Right cardiac atrium (tissue), 5 donors: Measurements from ENCODE around the gene SIGMAR1. TPM values are rescaled to one million over a fixed set of nuclear protein-coding genes. Genes with fewer than 3 reads are reported as not detected.

Experiments used
- ATAC-seq, 2 donors: fragments of 200-7000 bp; cut with Tn5 transposase; one replicate each; pipeline versions ENCODE4 v1.8.0 to v1.9.1; 2020; ENCODE audit warnings: moderate library complexity in 2 of 2, mild to moderate bottlenecking in 1 of 2
- DNase-seq, 3 donors: peaks; one replicate each; pipeline ENCODE4 v3.0.0-alpha.2; 2020
- H3K27ac ChIP-seq: one replicate; pipeline ENCODE4 v1.5.1; 2013; ENCODE audit warnings: mild to moderate bottlenecking, low read length, control low read depth, moderate library complexity
- H3K27me3 ChIP-seq: one replicate; pipeline ENCODE4 v1.6.1; 2013; ENCODE audit not compliant: control insufficient read depth, insufficient read depth
- H3K4me1 ChIP-seq: one replicate; pipeline ENCODE4 v1.6.1; 2013; ENCODE audit warnings: low read length; ENCODE audit not compliant: control insufficient read depth, insufficient read depth
- H3K4me3 ChIP-seq: one replicate; pipeline ENCODE4 v1.5.1; 2013; ENCODE audit warnings: low read length, control low read depth
- H3K9me3 ChIP-seq: one replicate; pipeline ENCODE4 v1.6.1; 2013; ENCODE audit warnings: low read length; ENCODE audit not compliant: control insufficient read depth
- WGBS: extraction: QIAGEN DNeasy Blood & Tissue Kit; methylation state at CpG from one replicate; pipeline ENCODE4 v1.1.7; 2013; 5-methylcytosine and 5-hydroxymethylcytosine counted together
- intact Hi-C, 4 donors: fragments of 100-400 bp; cut with DNase I; formaldehyde crosslinking; loops; one replicate each; pipeline versions ENCODE4 v1.11.0 to v1.14.0; 2022 to 2023
- polyA plus RNA-seq: library from polyadenylated mRNA; stranded (reverse); fragments of 200-250 nt; gene quantifications from one replicate; pipeline ENCODE4 v1.2.3, GENCODE V29; 2013
- total RNA-seq, 4 donors: library from RNA; stranded (reverse); fragmentation: NEBNext Ultra II Directional; extraction: Animal tissue kit (Norgen Biotek cat#: 25700); gene quantifications; one replicate each; pipeline ENCODE4 v1.2.1, GENCODE V29; 2021
- donor health status: healthy with polysubstance abuse.
- donor health status: DM: no; HTN: yes; CAD: no.
- donor health status: DM: no; HTN: no; CAD: no.
- donor health status: DM: no; HTN: yes; CAD: no; lungs with severe emphysema.
- donor health status: DM: yes; HTN: yes; CAD: no.

Gene SIGMAR1
- total and polyA plus RNA-seq, 5 donors = 28.6 to 37.2 (median 35.8) TPM

DNA sequence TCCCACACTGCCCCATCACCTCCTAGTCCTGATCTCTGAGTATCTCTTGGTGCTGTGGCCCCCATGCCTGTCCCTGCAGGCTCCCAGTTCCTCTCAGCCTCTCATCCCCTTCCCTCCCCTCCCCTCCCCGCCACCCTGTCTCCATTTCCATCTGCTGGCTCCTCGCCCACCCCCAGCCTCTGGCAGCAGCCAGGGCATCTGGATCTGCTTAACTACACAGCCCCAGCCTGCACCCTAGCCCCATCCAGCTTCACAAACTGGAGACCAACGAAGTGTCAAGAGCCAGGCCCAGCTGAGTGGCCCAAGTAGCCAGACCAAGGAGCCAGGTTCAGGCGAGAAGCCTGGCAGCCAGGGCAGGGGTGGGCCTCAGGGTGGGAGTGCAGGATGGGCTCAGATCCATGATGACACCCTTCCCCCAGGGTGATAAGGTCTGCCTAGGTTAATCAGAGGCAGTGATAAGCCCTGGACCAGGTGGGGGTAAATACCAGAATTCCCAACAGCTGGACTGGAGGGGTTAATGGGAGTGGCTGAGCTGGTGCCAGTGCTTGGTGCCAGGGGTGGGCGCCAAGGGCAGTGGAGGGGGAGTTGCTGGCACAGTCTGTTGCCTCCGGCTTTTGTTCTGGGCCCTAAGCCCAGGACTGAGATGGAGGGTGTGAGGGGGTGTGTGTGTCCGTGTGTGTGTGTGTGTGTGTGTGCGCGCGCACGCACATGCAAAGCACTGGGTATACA lies 16.9 kb upstream of the SIGMAR1 start:
- ATAC-seq (peak; percentile 53 to 66), DNase-seq (peak; percentile 81 to 95 (median 95))
- Histone ChIP-seq H3K4me3 (no peak overlapping the region), H3K27ac (peak overlapping the region; percentile 79), H3K27me3 (no peaks in the 10 kb centered on the region), H3K4me1 (peaks cover 20% of the 10 kb centered on the region), H3K9me3 (no peaks in the 10 kb centered on the region)
- intact Hi-C loops = no loop called here
- 21% methylated on average over 11 of the region's 11 CpGs for WGBS

DNA sequence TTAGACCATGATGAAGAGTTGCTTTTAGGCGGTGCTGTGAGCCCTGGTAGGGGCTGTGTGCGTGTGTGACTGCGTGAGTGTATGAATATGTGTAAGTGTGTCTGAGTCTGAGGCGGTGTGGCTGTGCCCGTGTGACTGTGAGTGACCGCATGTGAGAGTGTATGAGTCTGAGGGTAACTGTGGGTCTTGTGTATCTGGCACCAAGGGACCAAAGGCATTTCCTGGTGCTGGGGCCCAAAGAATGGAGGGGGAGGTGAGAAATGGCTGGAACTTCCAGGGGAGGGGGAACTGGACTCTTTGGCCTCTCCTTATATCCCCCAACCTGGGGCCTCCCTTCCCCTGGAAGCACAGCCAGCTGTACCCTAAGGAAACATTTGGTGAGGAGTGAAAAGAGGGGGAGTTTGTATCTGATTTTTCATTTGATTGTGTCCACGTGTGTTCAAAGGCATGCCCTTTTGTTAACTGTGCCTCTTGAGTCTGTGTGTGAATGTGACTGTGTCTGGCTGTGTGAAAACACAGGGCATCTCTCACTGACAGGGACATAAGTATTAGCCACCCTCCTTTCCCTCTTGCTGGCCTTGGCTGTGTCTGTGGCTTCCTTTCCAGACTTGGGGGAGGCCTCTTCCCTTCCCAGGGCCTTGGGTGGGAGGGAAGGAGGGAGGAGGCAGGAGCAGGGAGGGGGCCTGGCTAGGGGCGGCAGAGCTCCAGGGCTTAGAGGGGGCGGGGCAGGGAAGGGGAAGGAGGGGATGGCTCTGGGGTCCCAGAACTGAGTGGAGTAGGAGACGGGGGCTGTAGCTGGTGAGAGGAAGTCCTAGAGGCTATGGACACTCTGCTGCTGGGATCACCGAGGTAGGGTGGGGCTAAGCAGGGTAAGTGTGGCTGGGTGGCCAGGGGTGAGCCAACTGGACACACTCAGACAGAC lies 15.8 kb upstream of the SIGMAR1 start:
- no peaks in the 10 kb centered on the region for H3K9me3 ChIP-seq
- peak overlapping the region; percentile 12 for H3K4me3 ChIP-seq
- H3K27ac ChIP-seq = peak overlapping the region; percentile 79
- H3K4me1 ChIP-seq = peaks cover 22% of the 10 kb centered on the region
- no peaks in the 10 kb centered on the region for H3K27me3 ChIP-seq
- intact Hi-C loops = no loop called here
- WGBS = 21% methylated on average over 11 of the region's 11 CpGs
- ATAC-seq (peak; percentile 6 to 24), DNase-seq (peak in 2 of 3 donors; percentile 83 to 87)

DNA sequence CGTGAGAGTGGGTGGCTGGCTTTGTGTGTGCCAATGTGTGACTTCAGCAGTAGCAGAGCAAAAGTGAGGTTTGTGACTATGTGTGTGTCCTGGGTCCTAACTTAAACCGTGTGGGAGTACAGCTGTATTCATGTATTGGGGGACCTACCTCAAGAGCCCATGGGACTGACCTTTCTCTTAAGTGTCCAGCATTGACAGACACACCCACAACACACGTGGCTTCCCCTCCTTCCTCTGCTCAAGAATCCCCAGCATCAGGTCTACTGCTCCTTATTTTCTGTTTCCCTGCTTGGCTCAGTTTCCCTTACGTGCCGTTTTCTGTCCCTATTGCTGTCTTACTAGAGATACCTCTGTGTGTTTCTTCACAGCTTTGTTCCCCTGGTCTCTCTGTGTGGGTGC lies 15.0 kb upstream of the SIGMAR1 start:
- peaks cover 25% of the 10 kb centered on the region for H3K4me1 ChIP-seq
- ATAC-seq = no peak
- H3K4me3 ChIP-seq = peak overlapping the region; percentile 12
- no peaks in the 10 kb centered on the region for H3K9me3 ChIP-seq
- intact Hi-C loops = no loop called here
- WGBS = 13% methylated on average over 5 of the region's 5 CpGs
- H3K27me3 ChIP-seq = no peaks in the 10 kb centered on the region
- peak overlapping the region; percentile 79 for H3K27ac ChIP-seq
- peak in 2 of 3 donors; percentile 42 to 49 for DNase-seq

DNA sequence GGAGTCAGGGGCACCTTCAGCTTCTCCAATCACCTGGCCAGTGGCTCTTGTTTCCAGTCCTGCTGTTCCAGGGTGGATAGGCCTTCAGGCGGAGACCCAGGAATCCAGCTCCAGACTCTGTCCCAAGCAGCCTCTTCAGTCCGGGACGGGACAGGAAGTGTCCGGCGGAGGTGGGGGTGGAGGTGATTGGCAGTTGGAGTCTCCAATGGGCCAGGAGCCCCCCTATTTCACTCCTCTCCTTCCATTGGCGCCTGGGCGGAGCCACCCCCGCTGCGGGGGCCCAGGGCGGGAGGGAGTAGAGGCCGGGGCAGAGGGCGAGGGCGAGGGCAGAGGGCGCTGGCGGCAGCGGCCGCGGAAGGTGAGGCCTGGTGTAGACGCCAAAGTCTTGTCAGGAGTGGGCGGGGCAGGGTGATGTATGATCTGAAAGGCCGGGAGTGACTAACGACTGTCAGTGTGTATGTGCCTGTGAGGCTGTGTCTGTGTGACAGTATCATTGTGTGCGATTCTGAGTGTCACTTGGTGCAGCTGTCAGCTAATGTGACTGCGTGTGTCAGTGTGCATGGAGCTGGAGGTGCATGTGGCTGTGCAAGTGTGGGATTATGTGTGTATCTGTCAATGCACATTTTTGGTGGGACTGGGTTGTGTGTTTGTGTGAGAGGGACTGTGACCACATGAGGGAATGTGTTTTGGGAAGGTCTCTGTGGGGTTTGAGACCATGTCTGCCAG lies 14.5 kb upstream of the SIGMAR1 start, which contains the start of gene IL11RA:
IL11RA (plus strand) TSS at position 310 of the 726 bp plus-strand sequence. CDS start 3,033 bp downstream, outside the sequence.
- intact Hi-C loops = no loop called here
- ATAC-seq (peak; percentile 82 to 87), DNase-seq (peak; percentile 92 to 96 (median 95))
- Histone ChIP-seq H3K4me3 (peak within 1 kb of the TSS; percentile 12), H3K27ac (peak within 1 kb of the TSS; percentile 79), H3K4me1 (peaks cover 28% of the 10 kb centered on the region), H3K27me3 (no peaks in the 10 kb centered on the region), H3K9me3 (no peaks in the 10 kb centered on the region)
- WGBS = 7% methylated on average over 24 of the region's 24 CpGs

DNA sequence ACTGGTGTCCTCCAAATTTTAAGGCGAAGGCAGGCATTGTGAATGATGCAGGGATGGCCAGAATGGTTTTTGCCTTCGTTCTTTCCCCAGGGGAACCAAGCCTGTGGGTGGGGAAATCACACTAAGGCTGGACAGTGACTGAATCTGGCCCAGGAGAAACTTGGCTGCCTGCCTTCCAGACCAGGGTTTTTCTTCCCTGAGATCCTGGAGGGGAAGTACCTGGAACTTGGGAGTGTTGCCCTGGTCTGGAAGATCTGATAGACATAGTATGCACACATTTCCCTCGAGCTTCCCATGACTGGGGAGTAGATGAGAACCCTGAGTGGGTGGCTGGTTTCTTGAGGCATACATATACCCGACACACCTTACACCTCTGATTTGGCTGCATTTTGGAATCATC lies 13.7 kb upstream of the SIGMAR1 start:
- WGBS = 30% methylated on average over 4 of the region's 4 CpGs
- Histone ChIP-seq H3K4me1 (peaks cover 28% of the 10 kb centered on the region), H3K27me3 (no peaks in the 10 kb centered on the region), H3K4me3 (peak overlapping the region; percentile 12), H3K9me3 (no peaks in the 10 kb centered on the region), H3K27ac (peak overlapping the region; percentile 79)
- no peak for ATAC-seq
- DNase-seq = peak; percentile 54 to 79 (median 61)
- intact Hi-C loops = no loop called here

DNA sequence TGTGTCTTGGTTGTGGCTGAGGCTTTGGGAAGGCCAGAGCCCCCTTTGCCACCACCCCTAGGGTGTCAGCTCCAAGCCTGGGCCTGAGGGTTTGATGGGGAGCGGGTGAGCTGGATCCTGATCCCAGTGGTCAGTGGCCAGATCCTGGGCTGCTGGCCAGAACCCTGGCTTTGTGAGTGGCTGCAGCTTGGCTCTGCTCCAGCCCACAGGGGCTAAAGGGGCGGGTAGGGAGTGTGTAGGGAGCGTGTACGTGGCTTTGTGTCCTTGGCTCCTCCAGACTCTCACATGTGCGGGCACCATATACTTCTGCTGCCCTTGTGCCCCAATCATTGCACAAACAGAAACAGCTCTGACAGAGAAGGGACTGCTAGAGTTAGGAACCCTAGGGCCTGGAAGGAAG lies 13.2 kb upstream of the SIGMAR1 start:
- H3K4me1 ChIP-seq = peaks cover 28% of the 10 kb centered on the region
- intact Hi-C loops = no loop called here

DNA sequence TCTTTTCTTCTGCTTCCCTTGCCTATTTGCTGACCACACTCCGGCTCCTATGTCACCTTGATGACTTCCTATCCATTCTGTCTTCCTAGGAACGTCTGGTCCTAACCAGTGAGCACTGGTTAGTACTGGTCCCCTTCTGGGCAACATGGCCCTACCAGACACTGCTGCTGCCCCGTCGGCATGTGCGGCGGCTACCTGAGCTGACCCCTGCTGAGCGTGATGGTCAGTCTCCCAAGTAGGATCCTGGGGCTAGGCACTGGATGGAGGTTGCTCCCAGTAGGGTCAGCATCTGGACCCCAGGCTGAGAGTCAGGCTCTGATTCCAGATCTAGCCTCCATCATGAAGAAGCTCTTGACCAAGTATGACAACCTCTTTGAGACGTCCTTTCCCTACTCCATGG lies 11.1 kb upstream of the SIGMAR1 start:
- intact Hi-C loops = no loop called here
- Histone ChIP-seq H3K4me1 (peaks cover 20% of the 10 kb centered on the region), H3K4me3 (no peak overlapping the region), H3K27ac (no peak overlapping the region), H3K27me3 (no peaks in the 10 kb centered on the region), H3K9me3 (no peaks in the 10 kb centered on the region)
- ATAC-seq = no peak
- peak in 1 of 3 donors; percentile 50 for DNase-seq
- WGBS = 90% methylated on average over 8 of the region's 8 CpGs

More for the DNA sequence above, 13.2 kb upstream of the SIGMAR1 start:
- Histone ChIP-seq H3K27me3 (no peaks in the 10 kb centered on the region), H3K9me3 (no peaks in the 10 kb centered on the region), H3K27ac (peak overlapping the region; percentile 79), H3K4me3 (no peak overlapping the region)
- ATAC-seq (no peak), DNase-seq (peak in 2 of 3 donors; percentile 73 to 78)
- WGBS = 51% methylated on average over 5 of the region's 5 CpGs

DNA sequence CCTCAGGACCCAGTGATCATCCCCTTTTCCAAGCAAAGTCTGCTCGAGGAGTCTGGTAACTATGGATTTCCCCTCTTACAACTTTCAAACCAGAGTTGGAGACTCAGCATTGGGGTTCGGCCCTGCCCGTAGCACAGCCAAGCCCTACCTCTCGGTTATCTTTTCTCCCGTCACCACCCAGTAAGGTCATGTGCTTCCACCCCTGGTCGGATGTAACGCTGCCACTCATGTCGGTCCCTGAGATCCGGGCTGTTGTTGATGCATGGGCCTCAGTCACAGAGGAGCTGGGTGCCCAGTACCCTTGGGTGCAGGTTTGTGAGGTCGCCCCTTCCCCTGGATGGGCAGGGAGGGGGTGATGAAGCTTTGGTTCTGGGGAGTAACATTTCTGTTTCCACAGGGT lies 10.1 kb upstream of the SIGMAR1 start:
- Histone ChIP-seq H3K27ac (peak overlapping the region; percentile 90), H3K4me1 (peaks cover 14% of the 10 kb centered on the region), H3K9me3 (no peaks in the 10 kb centered on the region), H3K27me3 (no peaks in the 10 kb centered on the region), H3K4me3 (peak overlapping the region; percentile 66)
- intact Hi-C loops = no loop called here
- DNase-seq = peak in 1 of 3 donors; percentile 49
- ATAC-seq = no peak
- WGBS = 39% methylated on average over 10 of the region's 10 CpGs

DNA sequence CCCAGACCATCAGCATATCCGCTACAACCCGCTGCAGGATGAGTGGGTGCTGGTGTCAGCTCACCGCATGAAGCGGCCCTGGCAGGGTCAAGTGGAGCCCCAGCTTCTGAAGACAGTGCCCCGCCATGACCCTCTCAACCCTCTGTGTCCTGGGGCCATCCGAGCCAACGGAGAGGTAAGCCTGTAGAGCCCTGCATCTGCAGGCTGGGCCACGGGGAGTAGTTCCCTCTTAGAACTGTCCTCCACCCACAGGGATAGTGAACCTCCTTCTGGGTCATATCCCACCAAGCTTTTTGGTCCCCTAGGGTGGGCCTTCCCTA lies 9.5 kb upstream of the SIGMAR1 start:
- Histone ChIP-seq H3K27me3 (no peaks in the 10 kb centered on the region), H3K4me1 (peaks cover 13% of the 10 kb centered on the region), H3K4me3 (peak overlapping the region; percentile 66), H3K27ac (peak overlapping the region; percentile 90), H3K9me3 (no peaks in the 10 kb centered on the region)
- ATAC-seq (no peak), DNase-seq (no peak)
- 2% methylated on average over 8 of the region's 8 CpGs for WGBS
- intact Hi-C loops = no loop called here

DNA sequence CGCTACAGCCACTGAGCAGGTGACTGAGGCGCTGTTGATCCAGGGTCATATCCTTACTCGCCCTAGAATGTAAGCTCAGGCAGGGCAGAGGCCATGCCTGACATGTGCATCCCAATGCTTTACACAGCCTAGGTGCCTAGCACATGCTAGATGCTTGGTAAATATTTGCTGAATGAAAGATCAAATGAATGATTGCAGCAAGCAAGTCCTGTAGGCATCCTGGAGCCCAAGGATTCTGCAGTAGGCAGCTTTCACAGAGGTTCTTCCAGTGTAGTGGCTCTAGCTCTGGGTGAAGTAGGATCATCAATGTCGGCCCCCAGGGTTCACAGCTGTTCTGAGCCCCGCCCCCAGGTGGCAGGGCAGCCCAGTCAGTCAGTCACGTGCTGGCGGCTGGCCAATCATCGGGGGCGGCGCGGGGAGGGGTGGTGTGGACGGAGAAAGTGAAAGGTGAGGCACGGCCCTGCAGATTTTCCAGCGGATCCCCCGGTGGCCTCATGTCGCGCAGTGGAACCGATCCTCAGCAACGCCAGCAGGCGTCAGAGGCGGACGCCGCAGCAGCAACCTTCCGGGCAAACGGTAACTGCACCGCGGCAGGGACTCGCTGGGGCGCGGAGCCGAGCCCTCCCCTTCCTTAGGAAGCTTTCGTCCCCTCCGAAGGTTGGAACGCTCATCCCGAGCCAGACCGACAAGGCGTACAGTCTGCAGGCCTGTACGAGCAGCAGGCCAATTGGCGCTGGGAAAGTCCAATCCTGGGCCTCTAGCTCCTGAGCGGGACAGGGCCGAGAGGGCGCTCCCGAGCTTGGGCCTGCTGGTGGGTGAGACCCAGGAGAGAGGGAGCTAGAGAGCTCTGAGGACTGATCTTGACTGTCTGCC lies 8.9 kb upstream of the SIGMAR1 start, which contains the start of gene GALT:
GALT (plus strand) TSS at position 465 of the 873 bp plus-strand sequence; CDS start at position 495, 30 bp downstream.
- no peaks in the 10 kb centered on the region for H3K27me3 ChIP-seq
- intact Hi-C loops = no loop called here
- H3K4me3 ChIP-seq = peak within 1 kb of the TSS; percentile 66
- H3K4me1 ChIP-seq = peaks cover 13% of the 10 kb centered on the region
- ATAC-seq = peak; percentile 84 to 89
- peak within 1 kb of the TSS; percentile 90 for H3K27ac ChIP-seq
- peak; percentile 94 to 99 (median 98) for DNase-seq
- no peaks in the 10 kb centered on the region for H3K9me3 ChIP-seq
- 5% methylated on average over 43 of the region's 43 CpGs for WGBS
